IPS-18c (cell line): ENCODE measurements around the gene USP8.
"Not testable (repeated sequence)": the region's sequence is repeated elsewhere in the genome, so short reads cannot be mapped to it uniquely, and the experiment has no call there.

Experiments
- H3K4me3 ChIP-seq: 2 replicates; pipeline ENCODE4 v1.7.0; 2013; ENCODE audit warnings: low read depth, mild to moderate bottlenecking, low read length, moderate library complexity; ENCODE audit not compliant: insufficient read depth
- H3K9me3 ChIP-seq: one replicate; pipeline ENCODE4 v1.6.1; 2013; ENCODE audit warnings: mild to moderate bottlenecking, low read length, moderate library complexity; ENCODE audit not compliant: control insufficient read depth, insufficient read depth

Gene USP8

GRCh38 chr15:50424066-50424890, at the start of gene USP8:
Gene USP8 (plus strand): TSS chr15:50424405. CDS start chr15:50439074, 14,669 bp downstream.
- Histone ChIP-seq H3K9me3 (no peaks in the 10 kb centered on the region), H3K4me3 (peak within 1 kb of the TSS; percentile 77)

GRCh38 chr15:50377867-50378751, 46.1 kb upstream of the USP8 start:
- no peaks in the 10 kb centered on the region for H3K9me3 ChIP-seq
- no peak overlapping the region for H3K4me3 ChIP-seq

- Histone ChIP-seq H3K4me3 (no peak overlapping the region), H3K9me3 (no peaks in the 10 kb centered on the region)
Measured at GRCh38 chr15:50378776-50379175, 45.4 kb upstream of the USP8 start.

GRCh38 chr15:50379413-50379812, 44.8 kb upstream of the USP8 start:
- not testable (repeated sequence) for H3K4me3 ChIP-seq

DNA sequence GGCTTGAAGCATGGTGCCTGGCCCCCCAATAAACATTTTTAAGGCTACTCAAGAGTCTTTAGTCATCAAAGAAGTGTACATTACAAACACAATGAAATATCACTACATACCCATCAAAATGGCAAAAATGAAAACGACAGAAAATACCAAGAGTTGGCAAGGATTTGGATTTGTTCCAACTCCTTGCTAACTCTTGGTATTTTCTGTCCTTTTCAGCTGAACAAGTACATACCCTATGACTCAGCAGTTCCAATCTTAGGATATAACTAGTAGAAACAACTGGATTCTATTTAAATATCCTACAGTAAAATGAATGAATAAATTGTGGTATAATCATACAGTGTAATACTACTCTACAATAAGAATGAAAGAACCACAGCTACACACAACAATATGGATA, 44.1 kb upstream of the USP8 start:
- H3K4me3 ChIP-seq: no peak overlapping the region
- no peaks in the 10 kb centered on the region for H3K9me3 ChIP-seq

More at GRCh38 chr15:50379413-50379812, 44.8 kb upstream of the USP8 start:
- H3K9me3 ChIP-seq: not testable (repeated sequence)

GRCh38 chr15:50381438-50381837, 42.8 kb upstream of the USP8 start:
- Histone ChIP-seq H3K4me3 (no peak overlapping the region), H3K9me3 (no peaks in the 10 kb centered on the region)

DNA sequence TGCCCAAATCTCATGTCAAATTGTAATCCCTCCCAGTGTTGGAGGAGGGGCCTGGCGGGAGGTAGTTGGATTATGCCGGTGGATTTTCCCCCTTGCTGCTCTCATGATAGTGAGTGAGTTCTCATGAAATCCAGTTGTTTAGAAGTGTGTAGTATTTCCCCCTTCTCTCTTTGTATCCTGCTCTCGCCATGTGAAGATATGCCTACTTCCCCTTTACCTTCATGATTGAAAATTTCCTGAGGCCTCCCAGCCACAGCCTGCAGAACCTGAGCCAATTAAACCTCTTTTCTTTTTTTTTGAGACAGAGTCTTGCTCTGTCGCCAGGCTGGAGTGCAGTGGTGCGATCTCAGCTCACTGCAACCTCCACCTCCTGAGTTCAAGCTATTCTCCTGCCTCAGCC, 41.8 kb upstream of the USP8 start:
- H3K4me3 ChIP-seq, H3K9me3 ChIP-seq: not testable (repeated sequence)

DNA sequence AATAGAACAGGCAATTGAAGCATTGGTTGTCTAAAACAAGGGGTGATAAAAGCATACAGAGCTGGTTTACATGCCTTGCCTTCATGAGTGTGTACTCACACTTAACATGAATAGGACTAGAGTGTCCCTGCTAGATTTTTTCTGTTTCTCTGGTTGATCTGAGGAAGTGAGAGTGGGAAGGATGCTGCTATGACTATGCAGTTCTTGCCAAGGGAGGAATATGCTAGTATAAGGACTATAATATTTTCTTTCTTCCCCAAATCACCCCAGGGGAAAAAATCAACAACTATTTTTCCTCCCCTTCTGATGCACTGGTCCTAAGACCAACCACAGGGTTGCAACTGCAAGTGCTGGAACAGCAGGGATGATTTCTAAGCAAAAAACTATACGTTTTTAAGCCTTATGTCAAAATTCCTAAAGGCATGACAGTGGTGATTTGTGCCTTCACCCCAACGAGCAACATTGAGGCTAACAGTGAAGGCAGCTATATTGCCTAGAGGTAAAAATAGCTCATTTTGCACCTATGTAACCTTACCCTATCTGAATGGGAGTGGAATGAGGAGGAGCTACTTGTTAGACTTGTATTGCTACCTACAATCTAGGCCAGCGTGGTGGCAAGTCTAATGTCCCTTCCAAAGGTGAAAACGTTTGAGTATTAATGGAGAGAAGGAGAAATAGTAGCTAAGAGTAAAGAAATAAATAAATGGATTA, 33.5 kb upstream of the USP8 start:
- H3K9me3 ChIP-seq: no peaks in the 10 kb centered on the region

GRCh38 chr15:50391561-50391960, 32.6 kb upstream of the USP8 start:
- H3K9me3 ChIP-seq, H3K4me3 ChIP-seq: not testable (repeated sequence)

More for the DNA sequence above, 33.5 kb upstream of the USP8 start:
- H3K4me3 ChIP-seq: no peak overlapping the region

GRCh38 chr15:50411870-50412269, 12.3 kb upstream of the USP8 start:
- Histone ChIP-seq H3K4me3 (no peak overlapping the region), H3K9me3 (no peaks in the 10 kb centered on the region)

GRCh38 chr15:50414624-50415023, 9.6 kb upstream of the USP8 start:
- Histone ChIP-seq H3K4me3 (no peak overlapping the region), H3K9me3 (no peaks in the 10 kb centered on the region)

DNA sequence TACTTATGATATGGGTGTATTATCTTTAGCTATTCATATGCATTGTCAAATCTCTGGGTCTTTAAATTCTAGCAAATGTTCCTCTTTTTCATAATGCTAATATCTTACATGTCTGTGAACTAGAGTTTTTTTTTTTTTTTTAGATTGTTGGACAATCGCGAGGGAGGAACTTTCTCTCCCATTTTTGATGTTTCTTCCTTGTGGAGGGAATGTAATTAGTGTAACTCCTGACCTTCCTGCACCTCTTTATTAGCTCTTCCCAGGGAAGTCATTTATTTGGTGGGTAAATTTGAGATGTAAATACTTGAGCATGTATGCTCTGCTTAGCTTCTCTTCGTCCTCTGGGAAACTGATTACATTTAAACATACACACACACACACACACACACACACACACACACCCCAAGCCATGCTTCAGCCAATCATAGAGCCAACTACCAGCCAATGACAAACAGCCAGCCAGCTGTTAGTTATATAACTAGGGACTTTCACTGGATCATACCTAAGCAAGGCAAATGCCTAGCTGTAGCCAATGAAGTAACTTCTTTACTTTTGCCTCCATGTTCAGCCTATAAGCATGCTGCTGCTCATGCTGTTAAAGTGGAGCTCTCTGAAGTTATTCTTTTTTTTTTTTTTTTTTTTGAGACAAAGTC, 8.3 kb upstream of the USP8 start:
- H3K4me3 ChIP-seq: no peak overlapping the region; the same call in 1 of the 2 replicates
- no peaks in the 10 kb centered on the region for H3K9me3 ChIP-seq

DNA sequence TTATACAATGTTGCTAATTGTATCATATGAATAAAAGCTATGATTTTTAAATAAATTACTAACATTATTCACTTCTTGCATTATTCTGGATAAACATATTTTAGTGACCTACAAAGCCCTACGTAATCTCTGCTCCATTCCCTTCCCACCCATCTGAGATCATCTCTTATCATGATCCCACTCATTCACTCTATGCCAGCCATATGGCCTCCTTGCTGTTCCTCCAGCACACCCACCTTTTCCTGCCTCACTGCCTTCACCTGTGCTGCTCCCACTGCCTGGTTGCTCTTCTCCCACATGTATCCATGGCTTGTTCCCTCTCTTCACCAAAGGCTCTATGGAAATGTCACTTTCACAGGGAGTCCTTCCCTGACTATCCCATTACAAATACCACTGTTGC, 7.3 kb upstream of the USP8 start:
- Histone ChIP-seq H3K9me3 (no peaks in the 10 kb centered on the region), H3K4me3 (no peak overlapping the region)

- no peaks in the 10 kb centered on the region for H3K9me3 ChIP-seq
- H3K4me3 ChIP-seq: no peak overlapping the region
Measured at GRCh38 chr15:50418041-50418583, 6.1 kb upstream of the USP8 start.

- peak overlapping the region; percentile 77 for H3K4me3 ChIP-seq
- H3K9me3 ChIP-seq: no peaks in the 10 kb centered on the region
Measured at GRCh38 chr15:50425219-50425618, 1.0 kb downstream of the USP8 start.

GRCh38 chr15:50425678-50426246, 1.6 kb downstream of the USP8 start:
- not testable (repeated sequence) for H3K4me3 ChIP-seq, H3K9me3 ChIP-seq
